Astrocyte (in vitro differentiated cells and primary cell): ENCODE results near the gene SPOCK3. TPM values are rescaled to one million over a fixed set of nuclear protein-coding genes. Genes with fewer than 3 reads are reported as not detected.

Experiments used
- DNase-seq: peaks from one replicate; pipeline ENCODE4 v3.0.0-alpha.2; 2010; ENCODE audit warnings: low read depth
- FAIRE-seq: peaks from 2 replicates; lab custom pipeline; 2011; peaks lifted over from hg19 to GRCh38; lab: Jason Lieb, UNC
- H2AFZ ChIP-seq: 2 replicates; pipeline ENCODE4 v1.6.0; 2012; ENCODE audit warnings: low read depth, low read length, inconsistent platforms
- H3K27ac ChIP-seq: 2 replicates; pipeline ENCODE4 v1.5.1; 2011; ENCODE audit warnings: low read depth, low read length, inconsistent platforms
- H3K27me3 ChIP-seq: 2 replicates; pipeline ENCODE4 v1.6.0; 2011; ENCODE audit warnings: low read length, inconsistent platforms; ENCODE audit not compliant: insufficient read depth
- H3K36me3 ChIP-seq: 2 replicates; pipeline ENCODE4 v1.5.1; 2011; ENCODE audit warnings: low read length, inconsistent platforms; ENCODE audit not compliant: insufficient read depth
- H3K4me1 ChIP-seq: 2 replicates; pipeline ENCODE4 v1.5.1; 2011; ENCODE audit warnings: low read length, inconsistent platforms; ENCODE audit not compliant: insufficient read depth
- H3K4me2 ChIP-seq: 2 replicates; pipeline ENCODE4 v1.6.0; 2012; ENCODE audit warnings: low read length, inconsistent platforms
- H3K4me3 ChIP-seq: 2 replicates; pipeline ENCODE4 v1.5.1; 2011; ENCODE audit warnings: low read depth, mild to moderate bottlenecking, low read length, inconsistent platforms; ENCODE audit not compliant: insufficient read depth
- H3K79me2 ChIP-seq: 2 replicates; pipeline ENCODE4 v1.6.0; 2012; ENCODE audit warnings: mild to moderate bottlenecking, low read length, inconsistent platforms; ENCODE audit not compliant: insufficient read depth
- H3K9ac ChIP-seq: 2 replicates; pipeline ENCODE4 v1.6.0; 2012; ENCODE audit warnings: mild to moderate bottlenecking, low read length, inconsistent platforms
- H3K9me3 ChIP-seq: 2 replicates; pipeline ENCODE4 v1.5.1; 2012; ENCODE audit warnings: low read depth, mild to moderate bottlenecking, low read length, inconsistent platforms; ENCODE audit not compliant: insufficient read depth
- H4K20me1 ChIP-seq: 2 replicates; pipeline ENCODE4 v1.6.0; 2012; ENCODE audit warnings: low read length, inconsistent platforms; ENCODE audit not compliant: insufficient read depth
- H3K27ac Mint-ChIP-seq: one replicate; pipeline ENCODE4 v1.8.0; 2021; ENCODE audit warnings: mild to moderate bottlenecking, mixed read lengths; ENCODE audit not compliant: unreplicated experiment
- H3K27me3 Mint-ChIP-seq: one replicate; pipeline ENCODE4 v1.8.0; 2021; ENCODE audit warnings: low read depth, mixed read lengths; ENCODE audit not compliant: unreplicated experiment
- H3K36me3 Mint-ChIP-seq: one replicate; pipeline ENCODE4 v1.8.0; 2021; ENCODE audit warnings: low read depth, mixed read lengths; ENCODE audit not compliant: unreplicated experiment
- H3K4me1 Mint-ChIP-seq: one replicate; pipeline ENCODE4 v1.8.0; 2021; ENCODE audit warnings: low read depth, mixed read lengths; ENCODE audit not compliant: unreplicated experiment
- H3K4me3 Mint-ChIP-seq: one replicate; pipeline ENCODE4 v1.8.0; 2021; ENCODE audit warnings: mild to moderate bottlenecking, moderate library complexity, mixed read lengths; ENCODE audit not compliant: unreplicated experiment
- H3K9me3 Mint-ChIP-seq: one replicate; pipeline ENCODE4 v1.8.0; 2021; ENCODE audit warnings: mild to moderate bottlenecking, mixed read lengths; ENCODE audit not compliant: unreplicated experiment
- CTCF ChIP-seq: IDR thresholded peaks from 2 replicates; pipeline ENCODE4 v1.5.1; 2011; ENCODE audit warnings: low read depth, mild to moderate bottlenecking, inconsistent platforms, low read length, moderate library complexity; ENCODE audit not compliant: insufficient read depth
- EZH2 ChIP-seq: IDR thresholded peaks from 2 replicates; pipeline ENCODE4 v1.6.1; 2012; ENCODE audit warnings: mild to moderate bottlenecking, low read length, inconsistent platforms; ENCODE audit not compliant: insufficient read depth
- total RNA-seq: library from RNA; stranded (reverse); gene quantifications from 2 replicates; pipeline ENCODE4 v1.2.1, GENCODE V29; 2021

SPOCK3 gene
- total RNA-seq, 1 donor from 2014 or later = 0.59 TPM

GRCh38 chr4:167239627-167240026, 5.3 kb upstream of the SPOCK3 start:
- FAIRE-seq = no peak
- no peaks in the 10 kb centered on the region for H4K20me1 ChIP-seq
- Mint-ChIP-seq H3K9me3 (no peaks in the 10 kb centered on the region), H3K4me3 (no peak overlapping the region), H3K4me1 (no peaks in the 10 kb centered on the region), H3K36me3 (no peaks in the 10 kb centered on the region), H3K27me3 (peaks cover 21% of the 10 kb centered on the region), H3K27ac (no peak overlapping the region)
- no peaks in the 10 kb centered on the region for H3K79me2 ChIP-seq
- TF ChIP-seq EZH2 = no peak
- H3K4me3 ChIP-seq = no peak overlapping the region
- H3K4me2 ChIP-seq = no peak overlapping the region
- no peak overlapping the region for H3K9ac ChIP-seq
- peaks cover 7% of the 10 kb centered on the region for H3K27me3 ChIP-seq
- no peak overlapping the region for H3K27ac ChIP-seq
- no peak for DNase-seq
- peaks cover 2% of the 10 kb centered on the region for H3K4me1 ChIP-seq
- H3K9me3 ChIP-seq = no peaks in the 10 kb centered on the region
- H3K36me3 ChIP-seq = no peaks in the 10 kb centered on the region
- no peak overlapping the region for H2AFZ ChIP-seq

- Histone ChIP-seq H4K20me1 (no peaks in the 10 kb centered on the region), H3K4me3 (no peak overlapping the region), H3K4me1 (peaks cover 9% of the 10 kb centered on the region), H2AFZ (no peak overlapping the region), H3K9me3 (no peaks in the 10 kb centered on the region), H3K79me2 (no peaks in the 10 kb centered on the region), H3K9ac (no peak overlapping the region), H3K4me2 (no peak overlapping the region), H3K27me3 (peaks cover 10% of the 10 kb centered on the region), H3K27ac (no peak overlapping the region), H3K36me3 (no peaks in the 10 kb centered on the region)
- no peak for TF ChIP-seq CTCF
- no peak for TF ChIP-seq EZH2
- H3K9me3 Mint-ChIP-seq = peaks cover 2% of the 10 kb centered on the region
- no peak overlapping the region for H3K27ac Mint-ChIP-seq
- no peak overlapping the region for H3K4me3 Mint-ChIP-seq
- no peaks in the 10 kb centered on the region for H3K36me3 Mint-ChIP-seq
- peaks cover 27% of the 10 kb centered on the region for H3K27me3 Mint-ChIP-seq
- FAIRE-seq = no peak
- no peak for DNase-seq
- peaks cover 2% of the 10 kb centered on the region for H3K4me1 Mint-ChIP-seq
Measured at GRCh38 chr4:167238226-167238625, 3.9 kb upstream of the SPOCK3 start.

- TF ChIP-seq CTCF (no peak), EZH2 (no peak)
- FAIRE-seq (no peak), DNase-seq (peak; percentile 21)
- peak overlapping the region; percentile 99 for H3K4me2 ChIP-seq
- no peaks in the 10 kb centered on the region for H3K36me3 ChIP-seq
- H3K4me3 ChIP-seq = peak overlapping the region; percentile 78
- H3K36me3 Mint-ChIP-seq = no peaks in the 10 kb centered on the region
- H3K27me3 Mint-ChIP-seq = peaks cover 36% of the 10 kb centered on the region
- no peaks in the 10 kb centered on the region for H4K20me1 ChIP-seq
- peaks cover 2% of the 10 kb centered on the region for H3K4me1 Mint-ChIP-seq
- H3K27ac Mint-ChIP-seq = no peak overlapping the region
- no peaks in the 10 kb centered on the region for H3K9me3 ChIP-seq
- H3K4me3 Mint-ChIP-seq = peak overlapping the region; percentile 97
- peaks cover 18% of the 10 kb centered on the region for H3K27me3 ChIP-seq
- no peaks in the 10 kb centered on the region for H3K79me2 ChIP-seq
- H3K9ac ChIP-seq = peak overlapping the region; percentile 73
- H3K27ac ChIP-seq = no peak overlapping the region
- H3K9me3 Mint-ChIP-seq = peaks cover 2% of the 10 kb centered on the region
- peak overlapping the region; percentile 97 for H2AFZ ChIP-seq
- H3K4me1 ChIP-seq = peaks cover 9% of the 10 kb centered on the region
Measured at GRCh38 chr4:167233685-167234315, 494 bp downstream of the SPOCK3 start.
